Measurements from ENCODE around the gene AFAP1L2.

DNA sequence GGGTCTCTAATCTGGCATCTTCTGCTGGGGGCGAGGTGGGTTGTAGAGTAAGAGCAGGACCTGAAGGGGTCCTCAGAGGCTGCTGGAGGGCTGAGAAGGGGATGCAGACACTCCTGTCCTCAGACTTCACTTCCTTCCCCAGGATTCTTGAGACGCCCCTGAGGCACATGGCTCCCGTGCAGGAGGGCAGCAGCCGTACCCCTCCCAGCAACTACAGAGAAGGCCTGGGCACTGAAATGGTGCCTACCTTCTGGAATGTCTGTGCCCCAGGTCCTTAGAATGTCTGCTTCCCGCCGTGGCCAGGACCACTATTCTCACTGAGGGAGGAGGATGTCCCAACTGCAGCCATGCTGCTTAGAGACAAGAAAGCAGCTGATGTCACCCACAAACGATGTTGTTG, 113.2 kb downstream of the AFAP1L2 start:
- TF ChIP-seq, protein P1, sequence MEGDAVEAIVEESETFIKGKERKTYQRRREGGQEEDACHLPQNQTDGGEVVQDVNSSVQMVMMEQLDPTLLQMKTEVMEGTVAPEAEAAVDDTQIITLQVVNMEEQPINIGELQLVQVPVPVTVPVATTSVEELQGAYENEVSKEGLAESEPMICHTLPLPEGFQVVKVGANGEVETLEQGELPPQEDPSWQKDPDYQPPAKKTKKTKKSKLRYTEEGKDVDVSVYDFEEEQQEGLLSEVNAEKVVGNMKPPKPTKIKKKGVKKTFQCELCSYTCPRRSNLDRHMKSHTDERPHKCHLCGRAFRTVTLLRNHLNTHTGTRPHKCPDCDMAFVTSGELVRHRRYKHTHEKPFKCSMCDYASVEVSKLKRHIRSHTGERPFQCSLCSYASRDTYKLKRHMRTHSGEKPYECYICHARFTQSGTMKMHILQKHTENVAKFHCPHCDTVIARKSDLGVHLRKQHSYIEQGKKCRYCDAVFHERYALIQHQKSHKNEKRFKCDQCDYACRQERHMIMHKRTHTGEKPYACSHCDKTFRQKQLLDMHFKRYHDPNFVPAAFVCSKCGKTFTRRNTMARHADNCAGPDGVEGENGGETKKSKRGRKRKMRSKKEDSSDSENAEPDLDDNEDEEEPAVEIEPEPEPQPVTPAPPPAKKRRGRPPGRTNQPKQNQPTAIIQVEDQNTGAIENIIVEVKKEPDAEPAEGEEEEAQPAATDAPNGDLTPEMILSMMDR (IDR thresholded peaks at IDR 0.05), result no peak
- no peak for TF ChIP-seq POLR2A (IDR thresholded peaks at IDR 0.05)

Measured in right lobe of liver (tissue), 4 donors.